GM21390 (cell line): ENCODE data around the gene CLEC4E.
"Not testable (repeated sequence)": the region's sequence is repeated elsewhere in the genome, so short reads cannot be mapped to it uniquely, and the experiment has no call there.

ENCODE experiments used
- ATAC-seq: cut with Tn5 transposase; IDR thresholded peaks from one replicate; pipeline ENCODE4 v1.9.1; 2021; ENCODE audit not compliant: unreplicated experiment

Gene CLEC4E

DNA sequence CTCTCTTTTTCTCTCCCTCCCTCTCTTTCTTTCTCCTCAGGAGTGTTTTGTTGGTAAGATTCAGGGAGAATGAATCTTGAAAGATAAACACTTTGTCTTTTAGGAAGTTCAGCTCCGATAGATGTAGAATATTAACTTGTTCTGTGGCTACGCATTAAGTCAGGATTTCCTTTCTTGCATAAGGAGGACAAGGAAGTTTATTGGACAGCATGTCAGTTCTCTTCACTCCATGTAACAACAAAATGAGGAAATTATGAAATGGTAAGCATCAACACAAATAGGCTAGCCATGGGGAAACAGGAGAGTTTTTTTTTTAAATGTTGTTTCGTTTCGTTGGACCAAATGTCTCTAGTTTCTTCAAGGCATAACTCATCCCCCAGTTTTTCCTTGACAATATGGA, at the start of gene CLEC4E:
Gene CLEC4E (minus strand): TSS at position 75 of the 400 bp plus-strand sequence. CDS start 108 bp downstream, outside the sequence.
- not testable (repeated sequence) for ATAC-seq

- ATAC-seq: no peak
These were observed 49.0 kb upstream of the CLEC4E start for GRCh38 chr12:8589679-8590078.

GRCh38 chr12:8584478-8584877, 43.8 kb upstream of the CLEC4E start:
- not testable (repeated sequence) for ATAC-seq

DNA sequence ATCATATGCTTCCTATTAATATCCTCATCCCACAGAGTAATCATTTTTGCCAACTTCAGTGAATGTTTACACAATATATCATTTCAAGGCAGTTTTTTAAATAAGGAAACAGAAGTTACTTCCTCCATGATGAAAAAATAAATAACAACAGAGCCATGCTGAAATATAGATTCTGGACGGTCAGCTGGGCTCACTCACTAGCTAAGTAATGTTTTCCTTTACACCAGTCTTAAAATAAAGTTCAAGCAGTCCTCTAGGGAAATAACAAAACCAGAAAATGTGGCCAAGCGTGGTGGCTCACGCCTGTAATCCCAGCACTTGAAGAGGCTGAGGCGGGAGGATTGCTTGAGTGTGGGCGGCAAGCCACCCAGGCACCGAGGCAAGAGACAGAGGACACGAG, 43.3 kb upstream of the CLEC4E start:
- no peak for ATAC-seq

DNA sequence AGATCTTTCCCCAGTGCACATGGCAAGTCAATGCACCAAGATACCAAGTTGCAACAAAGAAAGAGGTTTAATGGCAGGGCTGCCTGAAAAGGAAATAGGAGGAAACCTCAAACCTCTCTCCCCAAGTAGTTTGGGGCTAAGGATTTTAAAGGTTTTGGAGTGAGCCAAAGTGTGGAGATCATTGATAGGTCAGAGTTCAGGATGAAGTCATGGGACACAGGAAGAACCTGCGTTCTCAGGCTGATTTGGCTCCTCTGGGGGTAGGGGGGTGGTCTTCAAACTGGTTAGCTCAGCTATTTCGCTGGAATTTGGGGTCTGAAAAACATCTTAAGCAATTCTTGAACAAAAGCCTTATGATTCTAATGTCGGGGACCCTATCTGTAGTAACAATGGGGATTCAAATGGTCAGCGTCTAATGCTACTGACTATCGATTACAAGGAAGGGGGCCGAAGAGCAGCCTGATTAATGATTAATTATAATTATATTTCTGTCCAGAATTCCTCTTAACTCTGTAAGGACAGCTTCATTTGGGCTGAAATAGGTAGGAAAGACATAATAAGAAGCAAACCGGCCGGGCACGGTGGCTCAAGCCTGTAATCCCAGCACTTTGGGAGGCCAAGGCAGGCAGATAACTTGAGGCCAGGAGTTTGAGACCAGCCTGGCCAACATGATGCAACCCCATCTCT, 40.5 kb upstream of the CLEC4E start:
- ATAC-seq: no peak

- ATAC-seq: no peak
These were observed 37.2 kb upstream of the CLEC4E start for GRCh38 chr12:8577879-8578278.

DNA sequence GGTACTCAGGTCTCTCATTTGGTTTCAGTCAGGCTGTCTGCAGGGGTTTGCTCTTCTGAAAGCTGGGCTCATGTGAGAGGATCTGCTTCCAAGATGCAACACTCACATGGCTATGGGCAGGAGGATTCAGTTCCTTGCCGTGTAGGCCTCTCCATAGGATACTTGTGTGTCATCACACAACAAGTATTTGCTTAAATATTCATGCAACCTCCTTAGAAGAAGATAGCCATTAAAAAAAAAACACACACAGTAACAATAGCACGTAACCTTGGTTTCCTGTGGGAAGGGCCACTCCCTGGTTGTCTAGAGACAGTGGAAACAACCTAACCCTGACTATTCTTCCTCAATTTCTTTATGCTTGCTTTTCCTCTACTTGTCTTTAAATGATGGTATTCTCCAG, 31.8 kb upstream of the CLEC4E start:
- ATAC-seq: no peak

DNA sequence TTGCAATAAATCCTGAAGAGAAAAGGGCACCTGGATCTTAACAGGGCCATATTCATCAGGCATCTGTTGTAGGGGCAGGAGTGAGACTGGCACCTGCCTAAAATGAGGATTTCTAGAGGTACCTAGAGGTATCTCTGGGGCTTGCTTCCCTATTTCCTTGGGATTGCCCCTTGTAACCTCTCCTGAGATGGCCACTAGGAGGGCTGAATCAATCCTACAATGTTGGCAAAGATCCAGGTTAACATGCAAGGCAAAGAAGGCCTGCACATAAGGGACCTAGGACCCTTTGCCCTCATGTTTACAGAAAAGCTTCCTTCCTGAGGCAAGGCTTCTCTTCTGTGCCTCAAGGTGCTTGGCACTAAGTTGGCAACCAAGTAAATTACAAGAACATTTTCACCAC, 25.8 kb upstream of the CLEC4E start:
- no peak for ATAC-seq

GRCh38 chr12:8566052-8566451, 25.3 kb upstream of the CLEC4E start:
- ATAC-seq: not testable (repeated sequence)

DNA sequence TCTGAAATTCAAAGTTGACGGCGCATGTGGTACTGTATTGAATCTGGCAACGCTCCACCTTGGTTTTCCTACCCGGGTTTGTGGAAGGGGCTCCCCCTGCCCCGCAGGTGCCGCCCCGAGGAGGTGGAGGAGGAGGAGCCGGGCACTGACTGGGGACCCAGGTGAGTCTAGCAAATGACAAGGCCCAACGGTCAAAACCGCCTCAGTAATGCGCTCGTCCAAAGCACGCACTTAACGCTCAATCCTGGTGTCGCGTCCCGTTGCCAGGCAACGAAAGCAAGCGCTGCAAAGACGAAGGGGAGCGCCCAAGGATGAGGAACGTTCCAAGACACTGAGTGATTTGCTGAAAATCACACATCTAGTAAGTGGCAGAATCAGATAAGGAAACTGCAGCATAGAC, 24.0 kb upstream of the CLEC4E start:
- no peak for ATAC-seq

DNA sequence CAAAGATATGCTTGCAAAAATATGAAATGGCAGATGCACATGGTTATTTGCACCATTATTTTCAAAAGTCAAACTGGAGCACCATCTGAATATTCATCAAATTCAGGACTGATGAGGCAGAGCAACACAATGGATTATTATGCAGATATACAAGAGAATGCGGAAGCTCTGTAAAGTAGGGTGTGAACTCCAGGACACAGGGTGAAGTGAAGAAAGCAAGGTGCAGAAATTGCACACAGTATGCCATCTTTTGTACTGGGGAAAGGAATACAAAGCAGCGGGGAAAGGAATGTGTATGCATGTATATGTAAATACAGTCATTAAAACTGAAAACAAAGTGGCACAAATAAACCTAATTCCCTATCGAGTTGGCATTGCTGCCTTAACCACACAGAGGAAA, 22.7 kb upstream of the CLEC4E start:
- no peak for ATAC-seq

- no peak for ATAC-seq
These were observed 21.6 kb upstream of the CLEC4E start for GRCh38 chr12:8562310-8562709.

GRCh38 chr12:8561011-8561410, 20.3 kb upstream of the CLEC4E start:
- ATAC-seq: no peak

GRCh38 chr12:8559676-8560075, 19.0 kb upstream of the CLEC4E start:
- no peak for ATAC-seq

GRCh38 chr12:8556531-8557097, 15.9 kb upstream of the CLEC4E start:
- ATAC-seq: no peak

- no peak for ATAC-seq
These were observed 13.9 kb upstream of the CLEC4E start for GRCh38 chr12:8554451-8555195.

DNA sequence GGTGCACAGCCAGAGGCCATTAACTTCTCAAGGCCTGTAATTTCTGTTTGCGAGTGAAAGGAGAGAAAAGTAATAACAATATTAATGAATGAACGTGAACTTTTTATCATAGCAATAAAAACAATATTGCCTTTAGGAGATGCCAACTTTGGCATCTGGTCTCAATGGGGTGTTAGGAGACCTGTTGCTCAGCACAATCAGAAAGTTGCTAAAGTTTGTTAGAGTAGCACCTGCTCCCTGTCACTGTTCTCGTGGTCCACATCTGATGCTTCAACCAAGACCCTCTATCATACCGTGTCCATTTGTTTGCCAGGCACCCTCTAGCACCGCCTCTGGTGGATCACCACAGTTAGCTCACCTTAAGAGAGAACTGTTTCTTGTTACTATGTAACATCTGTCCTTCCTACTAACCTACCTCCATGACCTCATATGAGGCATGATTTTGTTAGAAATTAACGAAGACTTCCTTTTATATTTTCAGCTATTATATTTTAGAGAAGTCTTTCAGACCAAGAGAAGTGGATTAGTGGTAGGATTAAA, 12.5 kb upstream of the CLEC4E start:
- ATAC-seq: no peak

GRCh38 chr12:8549381-8549780, 8.7 kb upstream of the CLEC4E start:
- ATAC-seq: no peak

- no peak for ATAC-seq
These were observed 7.5 kb upstream of the CLEC4E start for GRCh38 chr12:8548192-8548591.

- ATAC-seq: no peak
These were observed 6.9 kb upstream of the CLEC4E start for GRCh38 chr12:8547645-8548044.

DNA sequence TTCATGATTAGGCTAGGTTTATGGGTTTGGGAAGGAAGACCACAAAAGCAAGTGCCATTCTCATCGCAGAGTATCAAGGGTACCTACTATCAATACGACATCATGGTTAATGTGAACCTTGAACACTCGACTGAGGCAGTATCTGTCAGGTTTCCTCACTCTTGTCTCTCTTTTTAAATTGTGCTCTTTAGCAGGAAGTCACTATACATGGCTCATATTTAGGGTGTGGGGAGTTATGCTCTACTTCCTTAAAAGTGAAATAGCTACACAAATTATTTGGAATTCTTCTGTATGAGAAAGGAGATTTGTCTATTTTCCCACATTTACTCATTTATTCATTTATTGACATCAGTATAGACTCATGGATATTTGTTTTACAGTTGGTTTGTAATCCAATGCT, 5.9 kb upstream of the CLEC4E start:
- ATAC-seq: no peak

GRCh38 chr12:8544295-8544694, 3.6 kb upstream of the CLEC4E start:
- ATAC-seq: peak; percentile 75
